ENCODE measurements around the gene ANKS6. TPM values are rescaled to one million over a fixed set of nuclear protein-coding genes. Genes with fewer than 3 reads are reported as not detected.

The ANKS6 gene
- total RNA-seq, 1 donor from 2014 or later: 26.7 TPM

DNA sequence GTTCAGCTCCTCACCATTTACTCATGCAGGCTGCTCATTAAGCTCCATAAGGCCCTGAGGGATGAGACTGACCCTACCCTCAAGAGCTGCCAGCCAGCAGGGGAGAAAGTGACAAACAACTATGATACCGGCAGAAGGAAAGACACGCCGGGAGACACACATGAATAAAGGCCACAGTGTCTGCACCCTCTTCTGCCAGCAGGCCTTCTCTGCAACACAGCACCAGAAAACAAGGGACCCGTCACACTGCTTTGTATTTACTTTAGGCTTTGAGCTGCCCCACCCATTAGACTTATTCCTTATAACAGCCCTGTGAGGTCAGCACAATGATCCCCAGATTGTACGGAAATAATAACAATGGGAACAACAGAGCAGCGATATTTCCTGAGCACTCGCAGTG, 94.8 kb downstream of the ANKS6 start:
- ATAC-seq: no peak
- TF ChIP-seq, protein P1, sequence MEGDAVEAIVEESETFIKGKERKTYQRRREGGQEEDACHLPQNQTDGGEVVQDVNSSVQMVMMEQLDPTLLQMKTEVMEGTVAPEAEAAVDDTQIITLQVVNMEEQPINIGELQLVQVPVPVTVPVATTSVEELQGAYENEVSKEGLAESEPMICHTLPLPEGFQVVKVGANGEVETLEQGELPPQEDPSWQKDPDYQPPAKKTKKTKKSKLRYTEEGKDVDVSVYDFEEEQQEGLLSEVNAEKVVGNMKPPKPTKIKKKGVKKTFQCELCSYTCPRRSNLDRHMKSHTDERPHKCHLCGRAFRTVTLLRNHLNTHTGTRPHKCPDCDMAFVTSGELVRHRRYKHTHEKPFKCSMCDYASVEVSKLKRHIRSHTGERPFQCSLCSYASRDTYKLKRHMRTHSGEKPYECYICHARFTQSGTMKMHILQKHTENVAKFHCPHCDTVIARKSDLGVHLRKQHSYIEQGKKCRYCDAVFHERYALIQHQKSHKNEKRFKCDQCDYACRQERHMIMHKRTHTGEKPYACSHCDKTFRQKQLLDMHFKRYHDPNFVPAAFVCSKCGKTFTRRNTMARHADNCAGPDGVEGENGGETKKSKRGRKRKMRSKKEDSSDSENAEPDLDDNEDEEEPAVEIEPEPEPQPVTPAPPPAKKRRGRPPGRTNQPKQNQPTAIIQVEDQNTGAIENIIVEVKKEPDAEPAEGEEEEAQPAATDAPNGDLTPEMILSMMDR (IDR thresholded peaks at IDR 0.05): no peak
- Histone ChIP-seq H3K36me3 (no peaks in the 10 kb centered on the region), H3K4me1 (no peaks in the 10 kb centered on the region), H3K9me3 (no peaks in the 10 kb centered on the region), H3K27ac (no peak overlapping the region), H3K27me3 (peaks cover 36% of the 10 kb centered on the region), H3K4me3 (no peak overlapping the region)
- intact Hi-C loops (cut with DNase I): no loop called here
- no peak for DNase-seq

DNA sequence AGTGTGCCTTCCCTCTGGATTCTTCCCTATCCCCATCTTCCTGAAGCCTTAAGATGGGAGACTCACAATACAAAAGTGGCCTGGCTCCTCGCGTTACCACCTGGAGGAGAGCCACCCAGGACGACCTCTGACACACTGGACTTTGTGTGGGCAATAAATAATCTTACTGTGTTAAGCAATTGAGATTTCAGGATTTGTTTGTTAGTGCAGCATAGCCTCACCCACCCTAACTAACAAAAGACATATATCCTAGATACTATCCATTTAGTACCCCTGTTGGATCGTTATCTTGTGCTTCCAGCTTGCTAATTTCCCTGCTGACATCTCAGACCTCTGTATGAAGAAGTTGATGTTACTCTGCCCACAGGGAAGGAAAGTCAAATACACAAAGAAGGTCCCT, 95.6 kb downstream of the ANKS6 start:
- ATAC-seq: no peak
- Histone ChIP-seq H3K4me1 (no peaks in the 10 kb centered on the region), H3K27ac (no peak overlapping the region), H3K27me3 (peaks cover 28% of the 10 kb centered on the region), H3K9me3 (no peaks in the 10 kb centered on the region), H3K36me3 (no peaks in the 10 kb centered on the region), H3K4me3 (no peak overlapping the region)
- no peak for DNase-seq
- intact Hi-C loops (cut with DNase I): no loop called here
- TF ChIP-seq, protein P1 (IDR thresholded peaks at IDR 0.05): no peak

DNA sequence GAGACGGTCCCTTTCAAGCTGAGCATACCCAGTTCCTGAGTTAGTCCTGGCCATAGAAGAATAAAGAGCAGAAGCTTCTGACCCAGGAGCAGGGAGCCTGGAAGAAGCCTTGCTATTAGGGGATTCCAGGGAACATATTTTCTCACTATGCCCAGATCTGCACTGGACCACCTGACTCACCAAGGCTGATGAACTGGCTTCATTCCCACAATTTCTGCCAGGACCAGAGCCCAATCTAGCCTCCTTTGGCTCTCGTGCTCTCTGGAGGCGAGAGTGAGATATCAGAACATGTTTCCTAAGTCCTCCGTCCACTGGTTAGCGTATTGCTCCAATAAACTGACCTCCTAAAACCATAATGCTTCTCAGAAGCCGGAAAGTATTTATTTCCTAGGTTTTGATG, 97.5 kb downstream of the ANKS6 start:
- no peaks in the 10 kb centered on the region for H3K9me3 ChIP-seq
- DNase-seq: no peak
- intact Hi-C loops (cut with DNase I): no loop called here
- no peak overlapping the region for H3K27ac ChIP-seq
- H3K4me3 ChIP-seq: no peak overlapping the region
- ATAC-seq: no peak
- no peaks in the 10 kb centered on the region for H3K36me3 ChIP-seq
- TF ChIP-seq, protein P1 (IDR thresholded peaks at IDR 0.05): no peak
- H3K4me1 ChIP-seq: no peaks in the 10 kb centered on the region
- peaks cover 10% of the 10 kb centered on the region for H3K27me3 ChIP-seq

DNA sequence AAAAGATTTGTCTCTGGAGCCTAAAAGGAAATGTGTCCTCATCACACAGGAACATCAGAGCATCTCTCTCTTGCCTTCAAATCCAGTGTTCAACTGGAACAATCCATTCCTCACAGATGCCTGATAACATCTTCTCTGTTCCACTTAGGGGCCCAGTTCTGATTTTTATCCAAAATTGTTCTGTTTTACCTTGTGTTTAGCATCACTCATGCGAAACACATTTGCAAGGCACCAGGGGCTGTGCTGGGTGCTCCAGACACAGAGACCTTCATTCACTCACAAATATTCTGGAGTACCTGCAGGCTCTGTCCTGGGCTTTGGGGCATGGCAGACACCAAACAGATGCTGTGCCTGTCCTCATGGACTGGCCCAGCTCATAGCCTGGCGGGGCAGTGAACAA, 101.4 kb downstream of the ANKS6 start:
- intact Hi-C loops (cut with DNase I): no loop called here
- no peak for ATAC-seq
- DNase-seq: no peak
- H3K9me3 ChIP-seq: no peaks in the 10 kb centered on the region
- H3K4me1 ChIP-seq: no peaks in the 10 kb centered on the region
- H3K27ac ChIP-seq: no peak overlapping the region
- TF ChIP-seq, protein P1 (IDR thresholded peaks at IDR 0.05): no peak
- H3K36me3 ChIP-seq: no peaks in the 10 kb centered on the region
- H3K4me3 ChIP-seq: no peak overlapping the region
- no peaks in the 10 kb centered on the region for H3K27me3 ChIP-seq

DNA sequence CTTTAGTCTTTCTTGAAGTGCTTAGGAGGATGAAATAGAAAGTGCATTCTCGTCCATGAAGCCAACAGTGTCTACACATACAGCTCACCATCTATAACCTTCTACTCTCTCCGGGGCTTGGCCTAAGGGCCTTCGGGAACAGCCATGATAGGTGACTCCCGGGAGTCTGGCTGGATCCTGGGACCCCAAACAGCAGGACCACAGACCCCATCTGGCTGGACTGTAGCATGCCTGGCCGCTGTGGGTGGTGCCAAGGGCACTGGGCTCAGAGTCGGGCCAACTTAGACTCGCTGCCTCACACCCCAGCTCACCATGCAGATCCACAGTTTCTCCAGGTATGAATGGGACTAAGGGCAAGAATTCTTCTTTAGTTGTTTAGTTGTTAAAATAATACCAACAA, 104.0 kb downstream of the ANKS6 start:
- Histone ChIP-seq H3K27me3 (no peaks in the 10 kb centered on the region), H3K4me1 (no peaks in the 10 kb centered on the region), H3K4me3 (no peak overlapping the region), H3K9me3 (no peaks in the 10 kb centered on the region), H3K36me3 (no peaks in the 10 kb centered on the region), H3K27ac (no peak overlapping the region)
- DNase-seq (no peak), ATAC-seq (no peak)
- TF ChIP-seq, protein P1 (IDR thresholded peaks at IDR 0.05): no peak
- intact Hi-C loops (cut with DNase I): no loop called here

DNA sequence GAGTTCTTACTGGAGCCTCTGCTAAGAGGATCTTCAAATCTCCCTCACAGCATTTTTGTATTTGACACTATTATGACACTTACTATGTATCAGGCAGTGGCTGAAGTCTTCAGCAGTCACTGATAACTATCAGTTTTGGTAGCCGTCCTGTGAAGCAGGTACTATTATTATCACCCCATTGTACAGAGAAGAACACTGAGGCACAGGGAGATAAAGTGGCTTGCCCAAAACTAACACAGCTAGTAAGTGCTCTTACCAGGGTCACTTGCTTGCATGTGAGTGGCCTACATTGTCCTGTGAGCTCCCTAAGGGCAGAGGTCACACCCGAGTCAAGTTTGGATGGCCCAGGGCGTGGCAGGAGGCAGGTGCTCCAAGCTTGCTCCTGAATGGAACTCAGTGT, 104.5 kb downstream of the ANKS6 start:
- Histone ChIP-seq H3K4me1 (no peaks in the 10 kb centered on the region), H3K27me3 (no peaks in the 10 kb centered on the region), H3K27ac (no peak overlapping the region), H3K9me3 (no peaks in the 10 kb centered on the region), H3K36me3 (no peaks in the 10 kb centered on the region), H3K4me3 (no peak overlapping the region)
- intact Hi-C loops (cut with DNase I): no loop called here
- TF ChIP-seq, protein P1 (IDR thresholded peaks at IDR 0.05): no peak
- DNase-seq (no peak), ATAC-seq (no peak)

Measured in upper lobe of right lung (tissue), 1 donor.